AG04450 (cell line): Measurements from ENCODE around the gene SLC47A2. TPM values are rescaled to one million over a fixed set of nuclear protein-coding genes. Genes with fewer than 3 reads are reported as not detected.
"Not testable (repeated sequence)": the region's sequence is repeated elsewhere in the genome, so short reads cannot be mapped to it uniquely, and the experiment has no call there.

Experiments
- CTCF ChIA-PET: fragments of 300-600, 350-600 bp; formaldehyde crosslinking; extraction: SDS; loops from one replicate; lab custom pipeline; 2022; ENCODE audit warnings: antibody characterized with exemption, inconsistent platforms; lab: Charles Lee
- POLR2A ChIA-PET: fragments of 350-600 bp; formaldehyde crosslinking; extraction: SDS; loops from one replicate; lab custom pipeline; 2021; ENCODE audit warnings: antibody characterized with exemption, inconsistent platforms; lab: Yijun Ruan, JAX
- DNase-seq: peaks from one replicate; pipeline ENCODE4 v3.0.0-alpha.2; 2011; ENCODE audit warnings: low read depth, low spot score
- H3K27ac ChIP-seq: one replicate; pipeline ENCODE4 v1.5.1; 2012; ENCODE audit warnings: low read depth, low read length, control low read depth
- H3K27me3 ChIP-seq: one replicate; pipeline ENCODE4 v1.6.0; 2012; ENCODE audit warnings: low read length; ENCODE audit not compliant: control insufficient read depth, insufficient read depth
- H3K4me3 ChIP-seq: 2 replicates; pipeline ENCODE4 v1.5.1; 2011; ENCODE audit warnings: mild to moderate bottlenecking, low read depth, low read length, control low read depth
- H3K9me3 ChIP-seq: 2 replicates; pipeline ENCODE4 v1.5.1; 2012; ENCODE audit warnings: low read length; ENCODE audit not compliant: control insufficient read depth, insufficient read depth
- polyA plus RNA-seq: library from polyadenylated mRNA; depleted of rRNA; stranded (reverse); fragments of >200 nt; gene quantifications from 2 replicates; pipeline ENCODE4 v1.2.3, GENCODE V29; 2011
- TF ChIP-seq, protein P1 (sequence below): IDR thresholded peaks from 2 replicates; pipeline ENCODE4 v1.5.1; 2011; ENCODE audit warnings: low read depth, low read length, control low read depth, inconsistent platforms

SLC47A2 gene
- polyA plus RNA-seq, 1 experiment, result not detected

DNA sequence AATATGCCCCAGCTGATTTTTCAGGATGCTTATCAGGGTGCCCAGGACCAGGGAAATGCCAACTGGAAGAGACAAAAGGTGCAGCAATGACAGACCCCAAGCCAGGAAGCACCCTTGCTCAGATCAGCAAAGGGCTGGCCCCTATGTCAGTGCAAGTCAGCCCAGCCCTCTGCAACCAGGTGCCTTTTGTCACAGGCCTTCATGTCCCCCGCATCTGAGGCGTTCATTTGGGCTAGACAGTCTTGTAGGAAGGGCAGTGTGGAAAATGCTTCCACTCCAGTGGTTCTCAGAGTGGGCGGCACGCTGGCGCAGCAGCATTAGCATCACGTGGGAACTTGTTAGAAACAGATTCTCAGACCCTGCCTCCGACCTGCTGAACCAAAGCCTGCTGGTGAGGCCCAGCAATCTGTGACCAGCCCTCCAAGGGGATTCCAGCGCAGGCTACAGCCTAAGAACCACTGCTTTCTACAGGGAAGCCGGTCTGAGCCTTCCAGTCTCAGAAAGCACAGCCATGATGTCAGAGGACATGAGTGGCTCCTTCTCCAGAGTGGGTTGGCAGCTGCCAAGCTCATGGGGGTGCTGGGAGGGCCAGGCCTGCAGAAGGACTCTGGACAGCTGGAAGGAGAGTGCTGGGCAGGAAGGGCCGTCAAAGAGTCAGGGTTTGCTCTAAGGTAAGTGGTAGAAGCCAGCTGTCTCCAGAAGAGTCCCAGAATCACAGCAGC lies 13.1 kb downstream of the SLC47A2 start:
- TF ChIP-seq, protein P1, sequence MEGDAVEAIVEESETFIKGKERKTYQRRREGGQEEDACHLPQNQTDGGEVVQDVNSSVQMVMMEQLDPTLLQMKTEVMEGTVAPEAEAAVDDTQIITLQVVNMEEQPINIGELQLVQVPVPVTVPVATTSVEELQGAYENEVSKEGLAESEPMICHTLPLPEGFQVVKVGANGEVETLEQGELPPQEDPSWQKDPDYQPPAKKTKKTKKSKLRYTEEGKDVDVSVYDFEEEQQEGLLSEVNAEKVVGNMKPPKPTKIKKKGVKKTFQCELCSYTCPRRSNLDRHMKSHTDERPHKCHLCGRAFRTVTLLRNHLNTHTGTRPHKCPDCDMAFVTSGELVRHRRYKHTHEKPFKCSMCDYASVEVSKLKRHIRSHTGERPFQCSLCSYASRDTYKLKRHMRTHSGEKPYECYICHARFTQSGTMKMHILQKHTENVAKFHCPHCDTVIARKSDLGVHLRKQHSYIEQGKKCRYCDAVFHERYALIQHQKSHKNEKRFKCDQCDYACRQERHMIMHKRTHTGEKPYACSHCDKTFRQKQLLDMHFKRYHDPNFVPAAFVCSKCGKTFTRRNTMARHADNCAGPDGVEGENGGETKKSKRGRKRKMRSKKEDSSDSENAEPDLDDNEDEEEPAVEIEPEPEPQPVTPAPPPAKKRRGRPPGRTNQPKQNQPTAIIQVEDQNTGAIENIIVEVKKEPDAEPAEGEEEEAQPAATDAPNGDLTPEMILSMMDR, result no peak
- no peak for DNase-seq
- Histone ChIP-seq H3K4me3 (no peak overlapping the region), H3K9me3 (no peaks in the 10 kb centered on the region), H3K27me3 (peaks cover 5% of the 10 kb centered on the region), H3K27ac (no peak overlapping the region)
- CTCF ChIA-PET, result no interaction called here
- POLR2A ChIA-PET, result no interaction called here

DNA sequence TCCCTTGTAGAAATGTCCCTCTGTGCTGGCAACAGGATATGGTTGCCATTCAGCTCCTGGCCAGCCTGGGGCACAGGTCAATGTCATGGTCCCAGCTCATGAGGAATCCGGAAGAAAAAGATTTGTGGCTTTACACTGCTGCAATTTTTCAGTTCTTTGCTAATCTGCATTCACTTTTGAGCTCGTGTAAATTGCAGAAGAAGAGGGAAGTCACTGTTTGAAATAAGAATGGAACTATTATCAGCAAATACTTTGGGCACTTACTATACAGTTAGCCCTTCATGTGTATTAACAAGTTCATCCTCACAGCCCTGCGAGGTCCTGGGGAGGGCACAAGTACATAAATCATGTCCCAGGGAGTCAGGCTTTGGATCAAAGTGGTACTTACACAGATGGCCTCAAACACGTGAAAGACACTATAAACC lies 14.2 kb downstream of the SLC47A2 start:
- CTCF ChIA-PET, result interaction anchor here (0.7 kb wide), 1 partner anchor 189 kb away, joined by 3 read pairs; no protein-coding TSS in a partner anchor
- H3K4me3 ChIP-seq, result no peak overlapping the region
- POLR2A ChIA-PET, result interaction anchor here (0.7 kb wide), 1 partner anchor 42 kb away, joined by 3 read pairs; no protein-coding TSS in a partner anchor

DNA sequence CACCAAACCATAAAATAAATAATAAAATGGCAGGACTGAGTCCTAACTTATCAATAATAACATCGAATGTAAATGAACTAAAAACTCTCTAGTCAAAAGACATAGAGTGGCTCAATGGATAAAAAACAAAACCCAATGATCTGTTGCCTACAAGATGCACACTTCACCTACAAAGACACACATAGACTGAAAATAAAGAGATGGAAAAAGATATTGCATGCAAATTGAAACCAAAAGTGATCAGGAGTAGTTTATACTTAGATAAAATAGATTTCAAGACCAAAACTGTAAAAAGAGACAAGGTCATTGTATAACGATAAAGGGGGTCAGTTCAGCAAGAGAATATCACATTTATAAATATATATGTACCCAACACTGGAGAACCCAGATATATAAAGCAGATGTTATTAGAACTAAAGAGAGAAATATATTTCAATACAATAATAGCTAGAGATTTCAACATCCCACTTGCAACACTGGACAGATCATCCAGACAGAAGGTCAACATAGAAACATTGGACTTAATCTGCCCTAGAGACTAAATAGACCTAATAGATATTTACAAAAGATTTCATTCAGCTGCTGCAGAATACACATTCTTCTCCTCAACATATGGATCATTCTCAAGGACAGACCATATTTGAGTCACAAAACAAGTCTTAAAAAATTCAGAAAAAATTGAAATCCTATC lies 29.8 kb downstream of the SLC47A2 start:
- DNase-seq, result no peak
- Histone ChIP-seq H3K4me3 (no peak overlapping the region), H3K9me3 (no peaks in the 10 kb centered on the region; the same call in 1 of the 2 replicates), H3K27me3 (peaks cover 10% of the 10 kb centered on the region), H3K27ac (no peak overlapping the region)
- ChIA-PET POLR2A (no interaction called here), CTCF (no interaction called here)
- TF ChIP-seq, protein P1, result no peak

More for the DNA sequence above, 14.2 kb downstream of the SLC47A2 start:
- H3K27ac ChIP-seq, result no peak overlapping the region
- no peak for DNase-seq
- TF ChIP-seq, protein P1, result no peak
- peaks cover 5% of the 10 kb centered on the region for H3K27me3 ChIP-seq
- no peaks in the 10 kb centered on the region for H3K9me3 ChIP-seq

DNA sequence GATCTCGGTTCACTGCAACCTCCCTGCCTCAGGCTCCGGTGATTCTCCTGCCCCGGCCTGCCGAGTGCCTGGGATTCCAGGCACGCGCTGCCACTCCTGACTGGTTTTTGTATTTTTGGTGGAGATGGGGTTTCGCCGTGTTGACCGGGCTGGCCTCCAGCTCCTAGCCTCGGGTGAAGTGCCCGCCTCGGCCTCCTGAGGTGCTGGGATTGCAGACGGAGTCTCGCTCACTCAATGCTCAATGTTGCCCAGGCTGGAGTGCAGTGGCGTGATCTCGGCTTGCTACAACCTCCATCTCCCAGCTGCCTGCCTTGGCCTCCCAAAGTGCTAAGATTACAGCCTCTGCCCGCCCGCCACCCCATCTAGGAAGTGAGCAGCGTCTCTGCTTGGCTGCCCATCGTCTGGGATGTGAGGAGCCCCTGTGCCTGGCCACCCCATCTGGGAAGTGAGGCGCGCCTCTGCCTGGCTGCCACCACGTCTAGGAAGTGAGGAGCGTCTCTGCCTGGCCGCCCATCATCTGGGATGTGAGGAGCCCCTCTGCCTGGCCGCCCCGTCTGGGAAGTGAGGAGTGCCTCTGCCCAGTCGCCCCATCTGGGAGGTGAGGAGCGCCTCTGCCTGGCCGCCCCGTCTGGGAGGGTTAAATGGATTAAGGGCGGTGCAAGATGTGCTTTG lies 31.3 kb downstream of the SLC47A2 start:
- CTCF ChIA-PET, DNase-seq, POLR2A ChIA-PET, H3K4me3 ChIP-seq, H3K27me3 ChIP-seq, H3K9me3 ChIP-seq, H3K27ac ChIP-seq: not testable (repeated sequence)

DNA sequence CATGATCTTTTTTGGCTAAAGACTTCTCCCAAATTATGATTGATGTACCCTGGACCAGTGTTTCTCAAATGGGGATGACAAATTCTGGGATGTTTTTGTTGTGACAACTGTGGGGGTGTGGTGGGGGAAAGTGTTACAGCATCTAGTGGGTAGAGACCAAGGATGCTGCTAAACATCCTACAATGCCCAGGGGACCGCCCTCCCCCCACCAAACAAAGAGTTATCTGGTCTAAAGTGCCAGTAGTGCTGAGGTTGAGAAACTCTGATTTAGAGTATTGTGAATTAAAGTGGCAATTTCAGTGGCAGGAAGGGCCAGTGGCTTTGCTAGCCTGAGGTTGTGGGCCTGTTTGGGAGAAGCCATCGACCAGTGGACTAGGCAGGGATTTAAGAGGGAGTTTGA lies 33.3 kb downstream of the SLC47A2 start:
- peaks cover 3% of the 10 kb centered on the region for H3K27me3 ChIP-seq
- TF ChIP-seq, protein P1, result no peak
- no peak for DNase-seq
- no peak overlapping the region for H3K27ac ChIP-seq
- H3K9me3 ChIP-seq, result no peaks in the 10 kb centered on the region
- ChIA-PET POLR2A (no interaction called here), CTCF (no interaction called here)
- no peak overlapping the region for H3K4me3 ChIP-seq
